Measurements from ENCODE around the gene GTF3C5.

GRCh38 chr9:133009906-133010582 is 20.8 kb upstream of the GTF3C5 start:
- no peak for TF ChIP-seq SIN3A (IDR thresholded peaks at IDR 0.05; ENCODE audit: borderline replicate concordance, insufficient read depth, low read length)
- TF ChIP-seq, protein P1, sequence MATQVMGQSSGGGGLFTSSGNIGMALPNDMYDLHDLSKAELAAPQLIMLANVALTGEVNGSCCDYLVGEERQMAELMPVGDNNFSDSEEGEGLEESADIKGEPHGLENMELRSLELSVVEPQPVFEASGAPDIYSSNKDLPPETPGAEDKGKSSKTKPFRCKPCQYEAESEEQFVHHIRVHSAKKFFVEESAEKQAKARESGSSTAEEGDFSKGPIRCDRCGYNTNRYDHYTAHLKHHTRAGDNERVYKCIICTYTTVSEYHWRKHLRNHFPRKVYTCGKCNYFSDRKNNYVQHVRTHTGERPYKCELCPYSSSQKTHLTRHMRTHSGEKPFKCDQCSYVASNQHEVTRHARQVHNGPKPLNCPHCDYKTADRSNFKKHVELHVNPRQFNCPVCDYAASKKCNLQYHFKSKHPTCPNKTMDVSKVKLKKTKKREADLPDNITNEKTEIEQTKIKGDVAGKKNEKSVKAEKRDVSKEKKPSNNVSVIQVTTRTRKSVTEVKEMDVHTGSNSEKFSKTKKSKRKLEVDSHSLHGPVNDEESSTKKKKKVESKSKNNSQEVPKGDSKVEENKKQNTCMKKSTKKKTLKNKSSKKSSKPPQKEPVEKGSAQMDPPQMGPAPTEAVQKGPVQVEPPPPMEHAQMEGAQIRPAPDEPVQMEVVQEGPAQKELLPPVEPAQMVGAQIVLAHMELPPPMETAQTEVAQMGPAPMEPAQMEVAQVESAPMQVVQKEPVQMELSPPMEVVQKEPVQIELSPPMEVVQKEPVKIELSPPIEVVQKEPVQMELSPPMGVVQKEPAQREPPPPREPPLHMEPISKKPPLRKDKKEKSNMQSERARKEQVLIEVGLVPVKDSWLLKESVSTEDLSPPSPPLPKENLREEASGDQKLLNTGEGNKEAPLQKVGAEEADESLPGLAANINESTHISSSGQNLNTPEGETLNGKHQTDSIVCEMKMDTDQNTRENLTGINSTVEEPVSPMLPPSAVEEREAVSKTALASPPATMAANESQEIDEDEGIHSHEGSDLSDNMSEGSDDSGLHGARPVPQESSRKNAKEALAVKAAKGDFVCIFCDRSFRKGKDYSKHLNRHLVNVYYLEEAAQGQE (IDR thresholded peaks at IDR 0.05; ENCODE audit: insufficient read depth in 1 of 2, low read depth in 2 of 2, low read length in 2 of 2), result no peak
- no peak for TF ChIP-seq POLR2AphosphoS5 (IDR thresholded peaks at IDR 0.05; ENCODE audit: low read depth, low read length)
- no peak for TF ChIP-seq TAF1 (IDR thresholded peaks at IDR 0.05; ENCODE audit: borderline replicate concordance, insufficient read depth, low read length)

All from PFSK-1 (cell line).